ENCODE data around the gene APCDD1L.
"Not testable (repeated sequence)": the region's sequence is repeated elsewhere in the genome, so short reads cannot be mapped to it uniquely, and the experiment has no call there.

Gene APCDD1L

DNA sequence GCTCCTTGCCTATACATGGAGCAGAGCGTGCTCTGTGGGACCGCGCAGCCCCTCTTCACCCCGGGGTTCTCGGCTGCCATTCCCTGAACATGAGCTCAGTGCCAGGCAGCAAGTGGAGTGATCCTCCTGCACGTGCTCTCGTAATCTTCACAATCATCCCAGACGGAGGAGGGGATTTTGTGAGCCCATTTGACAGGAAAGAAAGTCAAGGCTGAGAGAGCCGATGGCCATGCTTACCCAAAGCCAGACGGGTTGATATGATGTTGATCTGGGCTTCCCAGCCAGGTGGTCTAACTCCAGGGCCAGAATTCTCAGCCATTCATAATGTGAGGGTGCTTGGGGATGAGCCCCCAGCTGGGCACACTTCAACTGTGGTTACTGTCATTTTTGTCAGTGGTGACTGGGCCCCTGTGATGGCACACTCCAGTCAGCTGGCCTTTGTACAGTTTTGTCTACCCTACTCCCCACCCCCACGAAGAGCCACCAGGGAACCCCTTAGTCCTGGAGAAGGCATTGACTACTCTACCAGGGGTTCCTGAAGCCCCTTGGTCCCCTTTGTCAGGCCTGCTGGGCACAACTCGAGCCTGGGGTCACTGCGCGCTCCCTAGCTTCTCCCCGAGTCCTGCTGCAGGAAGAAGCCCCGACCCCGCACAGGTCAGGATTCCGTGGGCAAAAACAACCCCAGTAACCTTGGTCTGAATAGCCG lies 1.5 kb downstream of the APCDD1L start:
- DNase-seq = no peak

DNA sequence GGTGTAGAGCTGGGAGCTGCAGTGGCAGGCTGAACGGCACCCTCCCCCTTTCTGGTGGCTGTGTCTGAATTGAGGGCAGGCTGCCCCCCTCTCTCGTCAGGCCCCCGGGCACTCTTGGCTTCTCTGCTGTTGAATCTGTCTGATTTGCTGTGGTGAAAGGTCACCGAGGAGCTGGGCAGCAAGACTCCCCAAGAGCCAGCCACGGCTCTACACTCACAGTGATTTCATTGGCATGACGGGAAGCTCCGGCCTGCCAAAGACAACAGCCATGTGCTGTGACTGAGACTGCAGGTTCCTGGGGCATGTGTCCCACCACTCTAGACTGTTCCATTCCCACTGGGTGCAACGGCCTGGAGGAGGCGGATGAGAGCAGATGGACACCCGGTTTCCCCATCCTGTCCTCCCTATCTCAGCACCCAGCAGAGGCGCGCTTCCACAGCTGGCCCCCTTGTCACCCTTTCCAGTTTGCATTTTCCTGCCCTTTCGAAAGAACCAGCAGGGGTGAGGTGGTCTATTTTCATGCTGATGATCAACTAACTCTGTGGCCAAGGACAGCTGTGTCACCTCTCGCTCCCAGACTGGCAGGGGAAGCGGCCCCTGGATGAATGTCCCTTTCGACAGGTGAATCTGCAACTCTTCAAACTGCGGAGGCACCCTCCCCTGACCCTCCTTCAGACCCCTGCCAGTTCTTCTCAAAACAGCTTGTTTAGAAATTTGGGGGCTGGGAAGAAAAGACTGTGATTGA lies 2.2 kb downstream of the APCDD1L start:
- no peak for DNase-seq

DNA sequence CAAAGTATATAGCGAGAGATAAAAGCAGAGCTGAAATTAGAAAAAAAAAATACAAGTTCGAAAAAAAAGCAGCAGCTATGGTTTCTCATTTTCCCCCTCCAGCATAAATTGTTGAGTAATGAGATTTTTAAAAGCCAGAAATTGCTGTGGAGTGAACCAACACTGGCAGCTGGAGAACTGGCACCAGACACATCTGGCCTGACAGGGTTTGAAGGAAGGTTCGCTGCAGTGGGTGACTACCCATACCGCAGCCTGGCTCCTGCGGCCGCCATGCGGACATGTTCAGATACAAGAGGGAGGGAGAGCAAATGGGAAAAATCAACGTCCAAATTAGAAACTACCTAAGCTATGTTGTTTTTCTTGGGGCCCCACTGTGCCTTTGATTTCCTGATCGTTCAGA lies 3.3 kb downstream of the APCDD1L start:
- no peak for DNase-seq

DNA sequence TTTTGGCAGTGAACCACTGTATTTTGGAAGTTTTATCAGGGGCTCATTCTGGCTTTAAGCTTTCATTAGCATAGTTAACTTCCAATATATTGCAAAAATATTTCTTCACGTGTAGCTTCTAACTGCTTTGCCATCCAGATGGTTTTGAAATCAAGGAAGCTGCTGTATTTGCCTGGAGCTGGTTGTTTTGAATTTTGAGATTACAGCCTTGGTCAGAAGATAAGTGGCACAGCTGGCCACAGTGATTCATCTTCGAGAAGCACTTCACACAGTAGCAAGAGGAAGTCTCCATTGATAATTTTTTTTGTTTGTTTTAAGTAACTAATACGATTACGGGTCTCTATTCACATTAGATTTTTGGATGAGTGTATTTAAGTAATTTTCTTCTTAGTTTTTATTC lies 3.8 kb downstream of the APCDD1L start:
- DNase-seq = no peak

DNA sequence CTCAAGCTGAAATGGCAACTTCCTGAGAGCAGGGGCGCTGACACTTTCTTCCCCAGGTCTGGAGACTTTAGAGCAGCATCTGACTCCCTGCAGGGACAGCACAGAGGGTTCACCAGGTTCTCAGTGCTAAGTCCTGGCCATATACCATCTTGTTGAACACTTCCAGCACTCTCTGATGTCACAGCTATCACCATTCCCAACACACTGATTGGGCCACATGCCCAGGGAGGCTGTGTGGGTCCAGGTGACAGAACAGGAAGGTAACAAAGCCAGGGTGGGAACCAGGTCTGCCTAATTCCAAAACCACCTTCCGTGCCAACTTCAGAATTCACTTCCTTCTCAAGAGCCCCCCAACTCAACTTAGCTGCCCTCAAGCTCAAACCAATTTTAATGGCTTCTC lies 4.3 kb downstream of the APCDD1L start:
- no peak for DNase-seq

DNA sequence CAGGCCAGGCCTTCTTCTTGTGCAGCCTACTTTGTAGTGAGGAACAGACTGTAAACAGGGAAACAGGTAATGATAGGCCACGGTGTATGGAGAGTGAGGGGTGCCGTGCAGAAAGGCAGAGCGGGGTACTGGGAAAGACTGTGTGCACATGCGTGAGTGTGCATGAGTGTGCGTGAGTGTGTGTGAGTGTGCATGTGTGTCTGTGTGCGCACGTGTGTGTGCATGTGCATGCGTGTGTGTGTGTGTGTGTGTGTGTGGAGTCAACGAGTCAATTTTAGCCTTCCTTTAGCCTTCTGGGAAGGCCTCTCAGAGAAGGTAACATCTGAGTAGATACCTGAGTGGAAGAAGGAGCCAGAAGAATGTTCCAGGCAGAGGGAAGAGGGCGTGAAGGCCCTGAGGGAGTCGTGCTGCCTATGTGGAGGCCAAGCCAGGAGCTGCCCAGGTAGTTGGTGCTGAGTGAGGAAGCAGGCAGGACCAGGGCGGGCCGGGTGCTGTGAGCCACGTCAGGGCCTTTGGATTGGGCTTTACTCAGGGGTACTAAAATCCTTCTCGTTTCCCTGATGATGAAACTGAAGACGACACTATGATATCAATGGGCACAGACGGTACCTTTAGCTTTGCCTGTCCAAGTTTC lies 6.3 kb downstream of the APCDD1L start:
- DNase-seq = no peak

DNA sequence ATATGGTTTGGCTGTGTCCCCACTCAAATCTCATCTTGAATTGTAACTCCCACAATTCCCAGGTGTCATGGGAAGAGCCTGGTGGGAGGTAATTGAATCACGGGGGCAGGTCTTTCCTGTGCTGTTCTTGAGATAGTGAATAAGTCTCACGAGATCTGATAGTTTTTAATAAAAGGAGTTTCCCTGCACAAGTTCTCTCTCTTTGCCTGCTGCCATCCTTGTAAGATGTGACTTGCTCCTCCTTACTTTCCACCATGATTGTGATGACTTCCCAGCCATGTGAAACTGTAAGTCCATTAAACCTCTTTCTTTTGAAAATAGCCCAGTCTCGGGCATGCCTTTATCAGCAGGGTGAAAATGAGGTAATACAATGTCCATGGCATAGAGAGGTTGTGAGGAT lies 8.2 kb downstream of the APCDD1L start:
- not testable (repeated sequence) for DNase-seq

DNA sequence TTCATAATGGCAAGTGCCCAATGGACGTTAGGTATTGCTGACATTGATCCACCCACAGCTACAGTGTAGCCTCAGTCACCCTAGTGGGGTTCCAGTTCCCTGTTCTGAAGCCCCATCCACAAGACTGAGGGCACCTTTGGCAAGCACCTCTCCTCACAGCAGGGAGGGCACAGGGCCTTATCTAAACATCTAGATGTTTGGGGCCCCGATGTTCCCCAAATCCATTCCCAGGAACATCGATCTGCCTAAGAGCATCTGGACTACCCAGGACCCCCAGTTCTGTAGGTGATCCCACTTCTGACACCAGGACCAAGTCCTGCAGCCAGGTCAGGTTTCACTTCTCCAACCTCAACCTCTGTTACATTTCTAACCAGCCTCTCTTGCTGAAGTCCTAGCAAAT lies 10.6 kb downstream of the APCDD1L start:
- no peak for DNase-seq

DNA sequence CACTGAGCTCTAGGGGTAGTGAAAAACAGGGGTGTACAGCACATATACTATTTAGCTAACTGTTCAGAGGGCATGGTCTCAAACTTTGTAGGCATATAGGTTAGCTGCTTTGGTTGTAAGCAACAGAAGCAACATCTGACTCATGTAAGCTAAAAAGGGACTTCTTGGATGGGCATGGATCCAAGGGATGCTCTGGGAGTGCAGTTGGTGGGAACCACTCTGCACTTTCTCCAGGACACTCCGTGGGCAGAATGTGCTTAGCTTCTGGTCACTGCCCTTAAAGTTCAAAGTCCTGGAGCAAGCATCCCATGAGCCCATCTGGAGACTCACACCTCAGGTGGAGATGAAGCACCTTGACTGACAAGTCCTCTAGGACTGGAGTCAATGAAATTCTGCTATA lies 11.5 kb downstream of the APCDD1L start:
- no peak for DNase-seq

DNA sequence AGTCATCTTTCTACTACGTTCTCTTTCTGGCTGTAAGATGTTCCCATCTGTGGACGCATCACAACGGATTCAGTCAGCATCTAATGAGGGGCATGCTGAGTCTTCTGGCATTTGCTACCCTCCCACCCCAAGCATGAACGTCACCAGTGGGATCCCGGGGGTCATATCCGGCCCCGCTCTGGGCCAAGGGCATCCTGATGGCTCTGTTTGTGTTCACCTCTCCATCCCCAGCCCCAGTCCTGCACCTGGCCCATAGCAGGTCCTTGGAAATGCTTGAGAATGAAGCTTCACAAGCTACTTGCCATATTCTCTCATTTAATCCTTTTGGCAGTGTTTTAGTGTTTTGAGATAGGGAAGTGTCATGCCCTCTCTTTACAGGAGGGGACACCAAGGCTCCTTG lies 14.9 kb downstream of the APCDD1L start:
- DNase-seq = no peak

DNA sequence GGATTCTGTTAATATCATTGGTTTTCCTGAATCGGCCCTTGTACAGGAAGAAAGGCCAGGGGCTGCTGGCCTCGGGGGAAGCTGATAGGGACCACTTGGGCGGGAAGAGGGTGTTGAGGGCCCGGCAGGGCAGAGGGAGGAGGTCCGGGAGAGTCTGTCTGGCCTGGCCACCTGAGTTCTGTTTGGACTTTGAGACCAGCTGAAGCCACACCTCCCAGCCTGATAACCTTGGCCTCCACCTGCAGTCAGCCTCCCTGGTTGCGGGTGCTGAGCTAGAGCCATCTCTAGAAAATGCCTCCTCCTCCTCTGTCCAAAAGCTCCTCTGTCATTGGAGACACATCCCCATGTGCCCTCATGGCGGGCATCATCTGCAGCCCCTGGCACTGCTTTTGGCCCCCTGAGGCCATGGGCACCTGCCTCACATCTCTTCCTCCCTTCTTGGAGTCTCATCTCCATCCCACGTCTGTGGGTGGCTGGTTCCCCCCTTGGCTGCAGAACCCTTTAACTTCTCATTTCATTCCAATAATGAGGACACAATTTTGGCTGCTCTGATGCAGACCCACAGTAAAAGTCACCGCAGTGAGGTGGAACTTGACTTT lies 16.6 kb downstream of the APCDD1L start:
- no peak for DNase-seq

DNA sequence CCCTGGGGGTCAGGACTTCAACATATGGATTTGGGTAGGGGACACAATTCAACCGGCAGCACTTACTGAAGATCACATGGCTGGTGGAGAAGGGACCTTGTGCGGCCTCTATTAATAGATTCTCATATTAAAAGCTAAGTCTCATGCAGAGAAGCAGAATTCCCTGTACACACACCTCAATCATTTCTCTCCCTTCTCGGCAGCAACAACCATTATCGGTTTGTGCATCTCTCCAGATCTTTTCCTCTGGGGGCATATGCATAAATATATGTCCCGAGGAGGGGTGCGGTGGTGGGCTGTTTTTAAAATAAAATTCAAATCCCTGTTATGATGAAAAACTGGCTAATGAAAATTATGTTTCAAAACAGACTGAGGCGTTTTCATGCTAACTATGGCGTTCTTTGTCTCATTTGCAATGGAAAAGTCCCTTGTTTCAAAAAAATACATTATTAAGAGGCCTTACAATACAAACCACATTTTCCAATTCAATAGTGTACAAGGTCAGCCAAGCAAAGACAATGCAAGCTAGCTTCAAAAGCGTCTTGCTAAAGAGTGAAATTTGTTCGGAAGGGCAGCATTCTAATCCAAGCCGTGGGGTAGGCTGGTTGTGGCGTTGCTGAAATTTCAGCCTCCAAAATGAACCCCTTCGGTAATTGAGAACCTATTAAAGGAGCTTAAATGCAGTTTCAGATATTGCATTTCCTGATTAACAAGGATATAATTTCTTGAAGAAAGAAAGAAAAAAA lies 17.3 kb downstream of the APCDD1L start:
- no peak for DNase-seq

DNA sequence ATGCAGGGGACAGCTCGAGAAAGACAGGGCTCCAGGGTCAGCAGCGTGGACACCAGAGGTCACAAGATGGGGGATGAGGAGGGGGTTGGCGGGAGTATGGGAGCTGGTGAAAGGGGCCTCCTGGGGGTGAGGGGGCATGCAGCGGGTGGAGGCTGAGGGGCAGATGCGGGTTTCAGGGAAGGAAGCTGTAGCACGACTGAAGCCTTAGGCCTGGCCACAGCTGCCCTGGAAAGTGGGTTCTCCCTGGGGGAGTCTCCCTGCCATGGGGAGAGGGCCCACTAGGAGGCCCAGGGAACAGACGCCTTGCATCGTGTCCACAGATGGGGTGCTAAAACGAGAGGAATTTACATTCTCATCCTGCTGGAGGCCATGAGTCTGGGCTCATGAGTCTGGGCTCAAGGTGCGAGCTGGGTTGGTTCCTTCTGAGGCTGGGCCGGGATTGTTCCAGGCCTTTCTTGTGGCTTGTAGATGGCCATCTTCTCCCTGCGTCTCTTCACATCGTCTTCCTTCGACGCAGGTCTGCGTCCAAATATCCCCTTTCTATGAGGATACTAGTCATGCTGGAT lies 18.0 kb downstream of the APCDD1L start:
- no peak for DNase-seq

DNA sequence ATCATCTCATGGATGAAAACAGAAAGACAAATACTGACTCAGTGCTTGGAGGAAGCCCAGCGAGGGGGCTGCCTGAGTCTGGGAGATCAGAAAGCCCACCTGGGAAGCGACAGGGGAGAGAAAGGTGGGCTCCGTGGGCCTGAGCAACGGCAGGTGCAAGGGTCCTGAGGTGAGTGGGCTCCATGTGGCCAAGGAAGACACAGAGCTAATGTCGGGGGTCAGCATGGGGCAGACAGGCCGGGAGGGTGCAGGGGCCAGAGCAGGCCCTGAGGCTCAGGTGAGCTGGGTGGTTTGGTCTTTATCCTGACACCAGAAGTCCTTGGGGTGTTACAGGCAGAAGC lies 18.8 kb downstream of the APCDD1L start:
- no peak for DNase-seq

DNA sequence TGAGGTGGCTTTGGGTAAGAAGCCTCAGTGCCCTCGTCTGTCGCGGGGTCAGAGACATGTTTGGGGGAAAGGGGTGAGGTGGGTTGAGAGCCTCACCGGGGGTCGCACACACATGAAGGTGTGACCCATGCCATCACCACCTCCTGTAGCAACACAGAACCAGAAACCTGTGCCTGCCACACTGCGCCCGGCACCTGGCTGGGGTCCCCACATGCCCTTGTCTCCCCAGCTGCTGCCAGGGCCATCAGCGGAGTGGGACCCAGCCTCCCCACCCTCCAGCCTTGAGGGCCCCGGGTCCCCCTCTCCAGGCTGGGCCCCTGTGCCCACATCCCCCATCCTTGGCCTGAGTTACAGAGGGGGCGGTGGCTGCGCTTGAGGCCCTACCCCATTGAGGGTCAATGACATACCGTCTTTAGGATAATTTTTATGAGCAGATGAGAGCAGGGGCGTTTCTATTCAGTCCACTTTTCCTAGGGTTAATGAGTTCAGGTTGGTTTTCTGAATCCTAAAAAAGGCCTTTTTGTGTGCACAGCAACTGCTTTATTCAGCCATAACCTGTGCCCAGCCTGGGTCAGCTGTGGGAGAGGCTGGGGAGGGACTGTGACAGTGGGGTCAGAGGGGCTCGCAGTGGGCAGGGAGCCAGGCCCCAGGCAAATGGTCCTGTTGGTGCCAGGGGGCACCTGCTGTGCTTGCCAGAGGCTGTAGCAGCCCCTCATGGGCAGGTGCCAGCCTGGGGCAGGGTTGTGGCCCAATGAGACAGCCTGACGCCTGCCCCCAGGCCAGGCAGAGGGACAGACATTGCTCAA lies 19.4 kb downstream of the APCDD1L start:
- no peak for DNase-seq

DNA sequence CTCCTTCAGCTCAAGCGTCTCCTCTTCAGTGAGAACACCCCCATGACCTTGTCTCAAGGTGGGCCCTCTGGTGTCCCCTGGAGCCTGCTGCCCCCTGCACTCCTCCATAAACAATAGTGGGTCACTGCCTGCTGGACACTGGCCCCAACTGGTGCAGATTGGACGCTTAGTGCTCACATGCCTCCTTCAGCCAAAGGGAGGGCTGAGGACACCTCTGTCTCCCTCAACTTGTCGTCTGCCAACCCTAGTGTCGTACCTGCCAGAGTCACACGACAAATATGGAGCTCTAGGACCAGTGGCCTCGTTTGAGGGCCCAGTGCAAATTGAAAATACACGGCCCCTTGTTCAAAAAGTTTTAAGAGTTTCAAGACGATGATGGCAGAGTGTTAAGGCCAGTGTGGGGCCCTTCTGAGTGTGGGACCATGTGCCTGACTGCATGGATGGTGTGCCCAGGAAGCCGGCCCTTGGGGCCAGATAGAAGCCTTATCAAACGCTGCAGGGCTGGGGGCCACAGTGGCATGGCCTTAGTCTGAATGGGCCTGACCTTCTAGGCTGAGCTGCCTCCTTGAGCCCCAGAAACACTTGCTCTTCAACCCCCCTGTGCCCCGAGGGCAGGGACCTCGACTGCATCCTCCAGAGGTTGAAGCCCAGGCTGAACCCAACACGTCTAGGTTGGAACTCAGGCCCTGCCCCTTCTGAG lies 20.1 kb downstream of the APCDD1L start:
- no peak for DNase-seq

DNA sequence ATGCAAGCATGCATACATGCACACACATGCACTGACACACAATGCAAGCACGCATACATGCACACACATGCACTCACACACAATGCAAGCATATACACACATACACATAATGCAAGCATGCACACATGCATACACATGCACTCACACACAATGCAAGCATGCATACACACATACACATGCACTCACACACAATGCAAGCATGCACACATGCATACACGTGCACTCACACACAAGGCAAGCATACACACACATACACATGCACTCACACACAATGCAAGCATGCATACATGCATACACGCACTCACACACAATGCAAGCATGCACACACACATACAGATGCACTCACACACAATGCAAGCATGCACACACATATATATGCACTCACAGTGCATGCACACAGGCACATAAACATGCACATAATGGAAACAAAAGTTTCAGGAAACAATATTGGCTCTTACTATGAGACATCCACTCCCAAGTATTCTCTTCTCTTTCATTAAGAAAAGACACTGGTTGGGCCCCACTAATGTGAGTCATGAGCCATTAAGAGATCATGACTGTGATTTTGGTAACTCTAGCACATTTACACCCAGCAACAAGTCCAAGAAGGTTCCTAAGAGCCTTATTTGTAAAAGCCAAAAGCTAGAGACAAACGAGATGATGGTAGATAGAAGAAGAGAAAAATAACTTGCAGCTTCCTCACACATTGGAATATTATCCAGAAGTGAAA lies 22.2 kb downstream of the APCDD1L start:
- no peak for DNase-seq

DNA sequence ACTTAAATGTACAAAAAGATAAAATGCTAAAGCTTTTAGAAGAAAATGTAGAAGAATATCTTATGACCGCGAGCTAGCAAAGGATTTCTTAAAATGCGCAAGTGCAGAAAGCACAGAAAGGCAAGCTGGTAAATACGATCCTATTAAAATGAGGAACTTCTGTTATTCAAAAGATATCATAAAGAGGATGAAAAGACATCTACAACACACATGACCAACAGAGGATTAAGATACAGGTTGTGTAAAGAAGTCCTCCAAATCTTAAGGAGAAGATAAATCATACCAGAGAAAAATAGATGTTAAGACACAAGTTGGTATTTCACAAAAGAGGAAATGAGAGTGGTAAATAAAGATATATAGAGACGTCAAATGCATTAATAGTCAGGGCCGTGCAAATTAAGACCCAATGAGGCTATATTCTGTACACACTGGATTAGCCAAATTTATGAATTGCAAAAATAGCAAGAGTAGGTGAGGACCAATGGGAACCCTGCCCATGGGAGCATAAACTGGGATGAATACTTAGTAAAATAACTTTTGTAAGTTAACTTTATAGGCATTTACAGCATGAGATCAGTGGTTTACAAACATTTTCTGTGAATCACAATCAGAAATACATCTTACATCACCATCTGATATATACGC lies 23.0 kb downstream of the APCDD1L start:
- no peak for DNase-seq

DNA sequence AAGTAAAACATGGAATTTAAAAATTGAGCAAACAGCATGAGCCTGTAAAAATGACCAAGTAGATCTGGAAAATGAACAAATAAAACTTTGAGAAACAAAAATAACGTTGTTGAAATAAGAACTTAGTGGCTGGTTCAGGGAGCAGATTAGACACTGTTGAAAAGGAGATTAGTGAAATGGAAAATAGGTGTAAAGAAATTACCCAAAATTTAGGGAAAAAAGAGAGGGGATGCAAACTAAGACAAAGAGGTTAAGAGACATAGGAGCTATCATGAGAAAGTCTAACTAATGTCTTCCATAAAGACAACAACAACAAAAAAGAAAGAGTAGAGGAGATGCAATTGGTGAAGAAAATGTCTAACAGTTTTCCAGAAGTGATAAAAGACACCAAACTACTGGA lies 29.0 kb downstream of the APCDD1L start:
- DNase-seq = no peak

DNA sequence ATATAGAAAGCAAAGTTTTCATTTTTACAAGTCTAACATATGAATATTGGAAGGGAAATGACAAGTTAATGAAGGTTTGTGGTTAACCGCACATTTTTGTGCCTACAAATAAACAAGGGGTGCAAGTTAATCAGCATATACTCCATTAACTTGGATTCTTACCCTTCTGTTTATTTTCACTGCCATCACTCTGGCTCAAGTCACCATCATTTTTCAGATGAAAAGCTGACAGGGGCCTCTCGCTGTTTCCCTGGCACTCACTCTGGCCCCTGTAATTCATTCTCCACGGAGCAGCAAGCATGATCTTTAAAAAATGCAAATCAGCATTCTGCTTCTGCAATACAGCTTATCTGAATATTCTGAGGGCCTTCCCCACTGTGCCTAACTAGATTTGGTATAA lies 29.8 kb downstream of the APCDD1L start:
- DNase-seq = no peak

Measured in NCI-H2171 (cell line).